ENCODE data around the gene ECT2.

ECT2 gene

GRCh38 chr3:172710664-172711453 is 39.7 kb upstream of the ECT2 start, which contains the start of gene NCEH1:
NCEH1 (minus strand) TSS chr3:172711067; CDS start chr3:172710984, 83 bp downstream.
- Histone ChIP-seq H3K27me3 (ENCODE audit: insufficient read depth, poor library complexity, severe bottlenecking) (no peaks in the 10 kb centered on the region), H3K4me3 (replicated peaks; ENCODE audit: insufficient read depth, low read length) (peak within 1 kb of the TSS; percentile 69), H3K27ac (replicated peaks) (peak within 1 kb of the TSS; percentile 75)
- DNase-seq (ENCODE audit: low read depth in 1 of 2, low spot score in 1 of 2): peak; percentile 91 to 98
- TF ChIP-seq REST (IDR thresholded peaks at IDR 0.05; ENCODE audit: insufficient replicate concordance, low read depth) (peak; percentile 6), CTCF (IDR thresholded peaks at IDR 0.05; ENCODE audit: insufficient read depth, low read length) (peak; percentile 80), SPI1 (IDR thresholded peaks at IDR 0.05; ENCODE audit: borderline replicate concordance, low read depth) (peak; percentile 91), POLR2AphosphoS5 (IDR thresholded peaks at IDR 0.05; ENCODE audit: low read depth) (peak; percentile 76), GABPA (IDR thresholded peaks at IDR 0.05; ENCODE audit: low read depth) (no peak)

- no peak for TF ChIP-seq POLR2AphosphoS5 (IDR thresholded peaks at IDR 0.05; ENCODE audit: low read depth)
- peak; percentile 74 for TF ChIP-seq SPI1 (IDR thresholded peaks at IDR 0.05; ENCODE audit: borderline replicate concordance, low read depth)
- H3K27me3 ChIP-seq (ENCODE audit: insufficient read depth, poor library complexity, severe bottlenecking): no peaks in the 10 kb centered on the region
- H3K27ac ChIP-seq (replicated peaks): peak overlapping the region; percentile 75
- DNase-seq (ENCODE audit: low read depth in 1 of 2, low spot score in 1 of 2): peak; percentile 66 to 78
- peak overlapping the region; percentile 69 for H3K4me3 ChIP-seq (replicated peaks; ENCODE audit: insufficient read depth, low read length)
Measured at GRCh38 chr3:172711454-172711795, 39.1 kb upstream of the ECT2 start.

- TF ChIP-seq POLR2AphosphoS5 (IDR thresholded peaks at IDR 0.05; ENCODE audit: low read depth): no peak
- TF ChIP-seq GABPA (IDR thresholded peaks at IDR 0.05; ENCODE audit: low read depth): no peak
- TF ChIP-seq REST (IDR thresholded peaks at IDR 0.05; ENCODE audit: insufficient replicate concordance, low read depth): no peak
- TF ChIP-seq SPI1 (IDR thresholded peaks at IDR 0.05; ENCODE audit: borderline replicate concordance, low read depth): no peak
- no peak for TF ChIP-seq CTCF (IDR thresholded peaks at IDR 0.05; ENCODE audit: insufficient read depth, low read length)
- Histone ChIP-seq H3K27me3 (ENCODE audit: insufficient read depth, poor library complexity, severe bottlenecking) (no peaks in the 10 kb centered on the region), H3K4me3 (replicated peaks; ENCODE audit: insufficient read depth, low read length) (no peak overlapping the region), H3K27ac (replicated peaks) (no peak overlapping the region)
- DNase-seq (ENCODE audit: low read depth in 1 of 2, low spot score in 1 of 2): no peak
Measured at GRCh38 chr3:172713316-172713715, 37.2 kb upstream of the ECT2 start.

GRCh38 chr3:172716476-172716875 is 34.0 kb upstream of the ECT2 start:
- DNase-seq (ENCODE audit: low read depth in 1 of 2, low spot score in 1 of 2): peak; percentile 57 to 93

More at GRCh38 chr3:172716476-172716875, 34.0 kb upstream of the ECT2 start:
- Histone ChIP-seq H3K4me3 (replicated peaks; ENCODE audit: insufficient read depth, low read length) (no peak overlapping the region), H3K27me3 (ENCODE audit: insufficient read depth, poor library complexity, severe bottlenecking) (no peaks in the 10 kb centered on the region), H3K27ac (replicated peaks) (peak overlapping the region; percentile 41)
- TF ChIP-seq POLR2AphosphoS5 (IDR thresholded peaks at IDR 0.05; ENCODE audit: low read depth) (peak; percentile 53), CTCF (IDR thresholded peaks at IDR 0.05; ENCODE audit: insufficient read depth, low read length) (no peak), GABPA (IDR thresholded peaks at IDR 0.05; ENCODE audit: low read depth) (no peak), REST (IDR thresholded peaks at IDR 0.05; ENCODE audit: insufficient replicate concordance, low read depth) (no peak), SPI1 (IDR thresholded peaks at IDR 0.05; ENCODE audit: borderline replicate concordance, low read depth) (peak; percentile 93)
